Ovary (tissue), 9 donors: ENCODE results near the gene KCNA4. TPM values are rescaled to one million over a fixed set of nuclear protein-coding genes. Genes with fewer than 3 reads are reported as not detected.
"Not testable (repeated sequence)": the region's sequence is repeated elsewhere in the genome, so short reads cannot be mapped to it uniquely, and the experiment has no call there.

Source experiments
- DNase-seq, 5 donors: peaks; one replicate each; pipeline ENCODE4 v3.0.0-alpha.2; 2019 to 2020
- H3K27ac ChIP-seq, 2 donors: fragments of 200-600 bp; one replicate each; pipeline versions ENCODE4 v1.5.1 to v1.8.0; 2019 to 2022
- H3K27me3 ChIP-seq: fragments of 200-600 bp; one replicate; pipeline ENCODE4 v1.8.0; 2022
- H3K36me3 ChIP-seq: fragments of 200-600 bp; sonication (generic); one replicate; pipeline ENCODE4 v1.5.1; 2019
- H3K4me1 ChIP-seq: one replicate; pipeline ENCODE4 v1.8.1; 2013; ENCODE audit warnings: mild to moderate bottlenecking, moderate library complexity; ENCODE audit not compliant: insufficient read depth
- H3K4me3 ChIP-seq: fragments of 200-600 bp; sonication (generic); one replicate; pipeline ENCODE4 v1.5.1; 2017
- H3K9me3 ChIP-seq, 2 donors: fragments of 200-600 bp in 1 of 2; sonication (generic) in 1 of 2; one replicate each; pipeline versions ENCODE4 v1.5.1 to v1.8.1; 2013 to 2019; ENCODE audit warnings: mild to moderate bottlenecking in 1 of 2, moderate library complexity in 1 of 2
- CTCF ChIP-seq, 3 donors: fragments of 450-650 bp in 2 of 3; fragments of 200-600 bp in 1 of 3; IDR thresholded peaks; one replicate each; pipeline versions ENCODE4 v1.5.1 to v1.8.0; 2016 to 2022; ENCODE audit warnings: antibody characterized with exemption in 3 of 3, mild to moderate bottlenecking in 1 of 3
- EP300 ChIP-seq: sonication (generic); formaldehyde crosslinking; IDR thresholded peaks from one replicate; pipeline ENCODE4 v1.6.1; 2017; ENCODE audit warnings: antibody characterized with exemption
- POLR2A ChIP-seq: fragments of 450-650 bp; IDR thresholded peaks from one replicate; pipeline ENCODE4 v1.6.1; 2017; ENCODE audit warnings: antibody characterized with exemption, mild to moderate bottlenecking, moderate library complexity
- WGBS, 3 donors: extraction: QIAGEN DNeasy Blood & Tissue Kit in 1 of 3; methylation state at CpG; one replicate each; pipeline versions ENCODE4 v1.1.5 to v1.1.7; 2013 to 2017; 5-methylcytosine and 5-hydroxymethylcytosine counted together
- intact Hi-C, 4 donors: fragments of 100-400 bp; cut with DNase I; formaldehyde crosslinking; loops; one replicate each; pipeline versions ENCODE4 v1.11.0 to v1.15.1; 2022 to 2023
- polyA plus RNA-seq, 2 donors: library from polyadenylated mRNA; stranded (reverse); fragments of 200-250 nt in 1 of 2; fragments of 350-450 nt in 1 of 2; fragmentation: Illumina TruSeq in 1 of 2; extraction: RNeasy Lipid Tissue Mini Kit (QIAGEN cat#74804) in 1 of 2; gene quantifications; one replicate each; pipeline ENCODE4 v1.2.3, GENCODE V29; 2013 to 2014
- total RNA-seq, 7 donors: library from RNA; depleted of rRNA in 2 of 7; stranded (reverse); fragments of >200 nt in 2 of 7; fragmentation: NEBNext Ultra II Directional in 3 of 7; extraction: Animal tissue kit (Norgen Biotek cat#: 25700) in 3 of 7; gene quantifications; one replicate each; pipeline versions ENCODE4 v1.1.0 to v1.2.4, GENCODE V29; 2016 to 2023
- donor health status: DM: no; HTN: no; CAD: no; lungs with moderate emphysema.
- donor health status: DM: no; HTN: no; CAD: no.
- donor health status: Bipolar disorder and iron deficiency.
- donor health status: DM: yes; HTN: yes; CAD: no.
- donor health status: DM: no; HTN: no; CAD: no.
- donor health status: DM: yes; HTN: yes; CAD: no.

The KCNA4 gene
- total and polyA plus RNA-seq, 9 donors, result 0.06 to 1.6 (median 0.60) TPM; not detected in 4

GRCh38 chr11:30046578-30046945 lies 29.7 kb upstream of the KCNA4 start:
- Histone ChIP-seq H3K27ac (no peak overlapping the region), H3K9me3 (no peaks in the 10 kb centered on the region), H3K4me1 (no peaks in the 10 kb centered on the region), H3K4me3 (no peak overlapping the region), H3K36me3 (no peaks in the 10 kb centered on the region), H3K27me3 (no peaks in the 10 kb centered on the region)
- TF ChIP-seq EP300 (no peak), POLR2A (no peak), CTCF (IDR thresholded peaks at IDR 0.05) (no peak)
- WGBS, 3 donors, result 62 to 70% (median 67%) methylated on average over 6 of the region's 6 CpGs
- intact Hi-C loops, result no loop called here
- no peak for DNase-seq

GRCh38 chr11:30045921-30046577 lies 29.2 kb upstream of the KCNA4 start:
- 40 to 55% (median 50%) methylated on average over 7 of the region's 7 CpGs for WGBS, 3 donors
- Histone ChIP-seq H3K36me3 (no peaks in the 10 kb centered on the region), H3K4me1 (no peaks in the 10 kb centered on the region), H3K4me3 (no peak overlapping the region), H3K27me3 (no peaks in the 10 kb centered on the region), H3K9me3 (no peaks in the 10 kb centered on the region), H3K27ac (no peak overlapping the region)
- intact Hi-C loops, result no loop called here
- TF ChIP-seq POLR2A, result no peak
- TF ChIP-seq EP300, result no peak
- no peak for TF ChIP-seq CTCF (IDR thresholded peaks at IDR 0.05)
- DNase-seq, result peak in 1 of 5 donors; percentile 7

GRCh38 chr11:30045144-30045543 lies 28.3 kb upstream of the KCNA4 start:
- no peaks in the 10 kb centered on the region for H3K9me3 ChIP-seq
- no peaks in the 10 kb centered on the region for H3K4me1 ChIP-seq
- WGBS, 3 donors, result 3 to 29% (median 8%) methylated on average over 6 of the region's 6 CpGs
- no peak overlapping the region for H3K27ac ChIP-seq
- no peak for DNase-seq
- H3K27me3 ChIP-seq, result no peaks in the 10 kb centered on the region
- no peak for TF ChIP-seq EP300
- TF ChIP-seq CTCF (IDR thresholded peaks at IDR 0.05), result no peak
- TF ChIP-seq POLR2A, result no peak
- no peak overlapping the region for H3K4me3 ChIP-seq
- intact Hi-C loops, result no loop called here
- no peaks in the 10 kb centered on the region for H3K36me3 ChIP-seq

- no peak overlapping the region for H3K27ac ChIP-seq
- no peak for DNase-seq
- 90 to 93% (median 92%) methylated on average over 14 of the region's 14 CpGs for WGBS, 3 donors
- no peaks in the 10 kb centered on the region for H3K4me1 ChIP-seq
- H3K4me3 ChIP-seq, result no peak overlapping the region
- no peaks in the 10 kb centered on the region for H3K9me3 ChIP-seq
- TF ChIP-seq POLR2A, result no peak
- TF ChIP-seq EP300, result no peak
- no peak for TF ChIP-seq CTCF (IDR thresholded peaks at IDR 0.05)
- intact Hi-C loops, result no loop called here
- no peaks in the 10 kb centered on the region for H3K36me3 ChIP-seq
- H3K27me3 ChIP-seq, result no peaks in the 10 kb centered on the region
Observed at GRCh38 chr11:30041171-30041570, 24.3 kb upstream of the KCNA4 start.

- 66 to 77% (median 75%) methylated on average over 4 of the region's 4 CpGs for WGBS, 3 donors
- intact Hi-C loops, result not testable (repeated sequence)
Observed at GRCh38 chr11:30034746-30035145, 17.9 kb upstream of the KCNA4 start.

GRCh38 chr11:30034166-30034565 lies 17.3 kb upstream of the KCNA4 start:
- H3K27ac ChIP-seq, intact Hi-C loops, DNase-seq, H3K4me1 ChIP-seq, H3K4me3 ChIP-seq, H3K36me3 ChIP-seq, H3K27me3 ChIP-seq, H3K9me3 ChIP-seq: not testable (repeated sequence)

More at GRCh38 chr11:30034746-30035145, 17.9 kb upstream of the KCNA4 start:
- DNase-seq, H3K27ac ChIP-seq, H3K27me3 ChIP-seq, H3K4me1 ChIP-seq, H3K4me3 ChIP-seq, H3K36me3 ChIP-seq, H3K9me3 ChIP-seq: not testable (repeated sequence)
